HL-60 (cell line): ENCODE results near the gene ARFGAP1.

Experiments
- GABPA ChIP-seq: IDR thresholded peaks from 2 replicates; pipeline ENCODE4 v1.6.1; 2012; ENCODE audit warnings: low read depth
- POLR2AphosphoS5 ChIP-seq: IDR thresholded peaks from 2 replicates; pipeline ENCODE4 v1.6.1; 2012; ENCODE audit warnings: low read depth
- SPI1 ChIP-seq: IDR thresholded peaks from 2 replicates; pipeline ENCODE4 v1.6.1; 2012; ENCODE audit warnings: low read depth, mild to moderate bottlenecking, borderline replicate concordance
- TF ChIP-seq, protein P1 (sequence below): IDR thresholded peaks from one replicate; pipeline ENCODE4 v1.5.1; 2011; ENCODE audit warnings: low read length, control low read depth, inconsistent platforms; ENCODE audit not compliant: insufficient read depth
- TF ChIP-seq, protein P2 (sequence below): IDR thresholded peaks from 2 replicates; pipeline ENCODE4 v1.6.1; 2012; ENCODE audit warnings: low read depth; ENCODE audit not compliant: insufficient replicate concordance

DNA sequence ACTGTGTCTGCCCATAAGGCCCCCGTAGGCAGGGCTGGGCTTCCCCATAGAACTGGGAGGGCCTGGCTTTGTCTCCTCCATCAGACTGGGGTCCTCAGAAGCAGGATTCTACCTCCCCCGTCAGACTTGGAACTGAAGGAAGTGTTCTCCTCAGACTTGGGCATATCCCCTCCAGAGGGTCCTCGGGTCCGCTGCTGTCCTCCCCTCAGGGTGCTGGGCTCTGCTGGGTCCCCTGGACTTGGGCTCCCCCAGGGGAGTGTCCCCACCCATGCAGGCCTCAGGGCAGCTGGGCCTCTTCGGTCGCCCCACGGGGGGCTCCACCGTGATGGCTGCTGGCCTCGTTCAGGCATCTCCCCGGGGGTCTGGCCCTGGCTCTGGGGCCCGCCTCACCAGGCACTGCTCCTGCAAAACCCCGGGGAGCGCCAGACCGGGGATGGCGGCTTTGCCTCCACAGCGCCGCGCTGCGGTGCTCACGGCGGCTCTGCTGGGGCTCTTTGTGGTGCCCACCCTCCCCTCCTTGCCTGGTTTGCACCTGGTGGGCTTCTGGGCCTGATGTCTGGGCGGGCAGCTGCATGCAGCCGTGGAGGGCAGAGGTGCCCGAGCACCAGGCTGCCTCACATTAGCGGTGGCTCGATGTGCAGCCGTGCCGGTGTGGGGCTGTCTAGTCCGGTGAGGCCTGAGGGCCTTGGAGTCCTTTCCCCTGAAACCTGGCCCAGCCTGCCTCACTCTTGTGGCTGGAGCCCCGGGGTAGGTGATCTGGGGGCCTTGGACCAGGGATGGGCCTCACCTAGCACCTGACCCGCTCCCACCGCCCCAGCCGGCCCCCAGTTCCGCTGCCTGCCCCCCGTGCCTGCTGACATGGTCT, 34.3 kb downstream of the ARFGAP1 start:
- TF ChIP-seq, protein P1, sequence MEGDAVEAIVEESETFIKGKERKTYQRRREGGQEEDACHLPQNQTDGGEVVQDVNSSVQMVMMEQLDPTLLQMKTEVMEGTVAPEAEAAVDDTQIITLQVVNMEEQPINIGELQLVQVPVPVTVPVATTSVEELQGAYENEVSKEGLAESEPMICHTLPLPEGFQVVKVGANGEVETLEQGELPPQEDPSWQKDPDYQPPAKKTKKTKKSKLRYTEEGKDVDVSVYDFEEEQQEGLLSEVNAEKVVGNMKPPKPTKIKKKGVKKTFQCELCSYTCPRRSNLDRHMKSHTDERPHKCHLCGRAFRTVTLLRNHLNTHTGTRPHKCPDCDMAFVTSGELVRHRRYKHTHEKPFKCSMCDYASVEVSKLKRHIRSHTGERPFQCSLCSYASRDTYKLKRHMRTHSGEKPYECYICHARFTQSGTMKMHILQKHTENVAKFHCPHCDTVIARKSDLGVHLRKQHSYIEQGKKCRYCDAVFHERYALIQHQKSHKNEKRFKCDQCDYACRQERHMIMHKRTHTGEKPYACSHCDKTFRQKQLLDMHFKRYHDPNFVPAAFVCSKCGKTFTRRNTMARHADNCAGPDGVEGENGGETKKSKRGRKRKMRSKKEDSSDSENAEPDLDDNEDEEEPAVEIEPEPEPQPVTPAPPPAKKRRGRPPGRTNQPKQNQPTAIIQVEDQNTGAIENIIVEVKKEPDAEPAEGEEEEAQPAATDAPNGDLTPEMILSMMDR, result no peak
- TF ChIP-seq POLR2AphosphoS5 (no peak), GABPA (no peak), SPI1 (no peak)
- TF ChIP-seq, protein P2, sequence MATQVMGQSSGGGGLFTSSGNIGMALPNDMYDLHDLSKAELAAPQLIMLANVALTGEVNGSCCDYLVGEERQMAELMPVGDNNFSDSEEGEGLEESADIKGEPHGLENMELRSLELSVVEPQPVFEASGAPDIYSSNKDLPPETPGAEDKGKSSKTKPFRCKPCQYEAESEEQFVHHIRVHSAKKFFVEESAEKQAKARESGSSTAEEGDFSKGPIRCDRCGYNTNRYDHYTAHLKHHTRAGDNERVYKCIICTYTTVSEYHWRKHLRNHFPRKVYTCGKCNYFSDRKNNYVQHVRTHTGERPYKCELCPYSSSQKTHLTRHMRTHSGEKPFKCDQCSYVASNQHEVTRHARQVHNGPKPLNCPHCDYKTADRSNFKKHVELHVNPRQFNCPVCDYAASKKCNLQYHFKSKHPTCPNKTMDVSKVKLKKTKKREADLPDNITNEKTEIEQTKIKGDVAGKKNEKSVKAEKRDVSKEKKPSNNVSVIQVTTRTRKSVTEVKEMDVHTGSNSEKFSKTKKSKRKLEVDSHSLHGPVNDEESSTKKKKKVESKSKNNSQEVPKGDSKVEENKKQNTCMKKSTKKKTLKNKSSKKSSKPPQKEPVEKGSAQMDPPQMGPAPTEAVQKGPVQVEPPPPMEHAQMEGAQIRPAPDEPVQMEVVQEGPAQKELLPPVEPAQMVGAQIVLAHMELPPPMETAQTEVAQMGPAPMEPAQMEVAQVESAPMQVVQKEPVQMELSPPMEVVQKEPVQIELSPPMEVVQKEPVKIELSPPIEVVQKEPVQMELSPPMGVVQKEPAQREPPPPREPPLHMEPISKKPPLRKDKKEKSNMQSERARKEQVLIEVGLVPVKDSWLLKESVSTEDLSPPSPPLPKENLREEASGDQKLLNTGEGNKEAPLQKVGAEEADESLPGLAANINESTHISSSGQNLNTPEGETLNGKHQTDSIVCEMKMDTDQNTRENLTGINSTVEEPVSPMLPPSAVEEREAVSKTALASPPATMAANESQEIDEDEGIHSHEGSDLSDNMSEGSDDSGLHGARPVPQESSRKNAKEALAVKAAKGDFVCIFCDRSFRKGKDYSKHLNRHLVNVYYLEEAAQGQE, result no peak
